OCI-LY7 (cell line): ENCODE measurements around the gene TRIM40. TPM values are rescaled to one million over a fixed set of nuclear protein-coding genes. Genes with fewer than 3 reads are reported as not detected.

ENCODE experiments used
- BruUV-seq: library from RNA; stranded (reverse); fragments of 400-500 nt; replicated peaks from 2 replicates; lab custom pipeline; 2021; lab: Mats Ljungman, UMichigan
- CTCF ChIA-PET: fragments of 300-600 bp; sonication (Branson Sonifier 250); formaldehyde crosslinking; loops from one replicate; lab custom pipeline; 2022; ENCODE audit warnings: antibody characterized with exemption; ENCODE audit not compliant: unreplicated experiment; lab: Charles Lee
- POLR2A ChIA-PET: fragments of 300-600 bp; sonication (Branson Sonifier 250); formaldehyde crosslinking; loops from one replicate; lab custom pipeline; 2022; ENCODE audit warnings: antibody characterized with exemption; lab: Charles Lee
- DNase-seq: peaks from one replicate; pipeline ENCODE4 v3.0.0-alpha.2; 2015; ENCODE audit warnings: low spot score
- H2AFZ ChIP-seq: fragments of 200-600 bp; sonication (generic), shearing (Covaris generic); 2 replicates; pipeline ENCODE4 v1.6.1; 2014; ENCODE audit warnings: mild to moderate bottlenecking, antibody characterized with exemption, low read length, moderate library complexity
- H3K27ac ChIP-seq: fragments of 200-600 bp; sonication (generic); 2 replicates; pipeline ENCODE4 v1.5.1; 2014; ENCODE audit warnings: mixed run types, low read depth, mild to moderate bottlenecking, moderate library complexity, low read length, inconsistent platforms; ENCODE audit not compliant: poor library complexity, severe bottlenecking
- H3K36me3 ChIP-seq: fragments of 200-600 bp; sonication (generic); 2 replicates; pipeline ENCODE4 v1.6.1; 2014; ENCODE audit warnings: mild to moderate bottlenecking, antibody characterized with exemption, low read length, moderate library complexity, mixed read lengths; ENCODE audit not compliant: insufficient read depth
- H3K4me1 ChIP-seq: fragments of 200-600 bp; sonication (generic); 2 replicates; pipeline ENCODE4 v1.5.1; 2014; ENCODE audit warnings: mild to moderate bottlenecking, low read length; ENCODE audit not compliant: insufficient read depth, poor library complexity, severe bottlenecking
- H3K4me2 ChIP-seq: fragments of 200-600 bp; sonication (generic); 2 replicates; pipeline ENCODE4 v1.6.1; 2014; ENCODE audit warnings: mild to moderate bottlenecking, low read length
- H3K4me3 ChIP-seq: fragments of 200-600 bp; sonication (generic); 2 replicates; pipeline ENCODE4 v1.5.1; 2014; ENCODE audit warnings: mild to moderate bottlenecking, low read depth, low read length; ENCODE audit not compliant: poor library complexity, severe bottlenecking
- H3K79me2 ChIP-seq: fragments of 200-600 bp; sonication (generic); 2 replicates; pipeline ENCODE4 v1.6.1; 2016; ENCODE audit warnings: low read depth, mild to moderate bottlenecking, low read length, moderate library complexity, mixed read lengths; ENCODE audit not compliant: insufficient read depth
- H3K9me2 ChIP-seq: fragments of 200-600 bp; sonication (generic); 2 replicates; pipeline ENCODE4 v1.6.1; 2016; ENCODE audit warnings: mild to moderate bottlenecking, low read length, mixed read lengths; ENCODE audit not compliant: insufficient read depth
- H3K9me3 ChIP-seq: fragments of 200-600 bp; sonication (generic); 2 replicates; pipeline ENCODE4 v1.6.1; 2014; ENCODE audit warnings: mild to moderate bottlenecking, mixed run types, low read length, mixed read lengths
- H4K20me1 ChIP-seq: fragments of 200-600 bp; sonication (generic); 2 replicates; pipeline ENCODE4 v1.6.1; 2014; ENCODE audit warnings: mild to moderate bottlenecking, antibody characterized with exemption, low read length, moderate library complexity, mixed read lengths; ENCODE audit not compliant: insufficient read depth
- EZH2phosphoT487 ChIP-seq: fragments of 200-600 bp; sonication (generic); IDR thresholded peaks from 2 replicates; pipeline ENCODE4 v1.6.1; 2018; ENCODE audit warnings: low read depth, borderline replicate concordance, mild to moderate bottlenecking, mixed run types, antibody characterized with exemption, low read length, moderate library complexity, mixed read lengths
- intact Hi-C: fragments of 100-400 bp; cut with micrococcal nuclease; formaldehyde crosslinking; loops from one replicate; pipeline ENCODE4 v1.10.0; 2022; ENCODE audit not compliant: unreplicated experiment
- total RNA-seq, 2 experiments: library from RNA; depleted of rRNA in 1 of 2; stranded (reverse); fragments of >200 nt in 1 of 2; shearing (Covaris generic) in 1 of 2; gene quantifications; 2 replicates each; pipeline ENCODE4 v1.2.3, GENCODE V29; 2014 to 2022
- TF ChIP-seq, protein P1 (sequence below): fragments of 200-600 bp; sonication (generic); conservative IDR thresholded peaks from 2 replicates; pipeline ENCODE4 v1.5.1; 2014; ENCODE audit warnings: mild to moderate bottlenecking, antibody characterized with exemption, low read length, moderate library complexity, mixed read lengths

TRIM40 gene
- total RNA-seq, 2 experiments from 2014 or later, result not detected

GRCh38 chr6:30112402-30112994 lies 23.4 kb upstream of the TRIM40 start:
- Histone ChIP-seq H4K20me1 (no peaks in the 10 kb centered on the region), H3K27ac (no peak overlapping the region), H3K9me3 (no peaks in the 10 kb centered on the region), H3K79me2 (no peaks in the 10 kb centered on the region), H3K4me3 (no peak overlapping the region), H3K36me3 (no peaks in the 10 kb centered on the region), H3K4me2 (no peak overlapping the region), H2AFZ (no peak overlapping the region), H3K9me2 (no peaks in the 10 kb centered on the region), H3K4me1 (no peaks in the 10 kb centered on the region)
- intact Hi-C loops, result no loop called here
- CTCF ChIA-PET, result interaction anchor here (0.8 kb wide), 1 partner anchor 18 kb away, joined by 3 read pairs; no protein-coding TSS in a partner anchor
- no peak for DNase-seq
- no peak for TF ChIP-seq EZH2phosphoT487
- TF ChIP-seq, protein P1, sequence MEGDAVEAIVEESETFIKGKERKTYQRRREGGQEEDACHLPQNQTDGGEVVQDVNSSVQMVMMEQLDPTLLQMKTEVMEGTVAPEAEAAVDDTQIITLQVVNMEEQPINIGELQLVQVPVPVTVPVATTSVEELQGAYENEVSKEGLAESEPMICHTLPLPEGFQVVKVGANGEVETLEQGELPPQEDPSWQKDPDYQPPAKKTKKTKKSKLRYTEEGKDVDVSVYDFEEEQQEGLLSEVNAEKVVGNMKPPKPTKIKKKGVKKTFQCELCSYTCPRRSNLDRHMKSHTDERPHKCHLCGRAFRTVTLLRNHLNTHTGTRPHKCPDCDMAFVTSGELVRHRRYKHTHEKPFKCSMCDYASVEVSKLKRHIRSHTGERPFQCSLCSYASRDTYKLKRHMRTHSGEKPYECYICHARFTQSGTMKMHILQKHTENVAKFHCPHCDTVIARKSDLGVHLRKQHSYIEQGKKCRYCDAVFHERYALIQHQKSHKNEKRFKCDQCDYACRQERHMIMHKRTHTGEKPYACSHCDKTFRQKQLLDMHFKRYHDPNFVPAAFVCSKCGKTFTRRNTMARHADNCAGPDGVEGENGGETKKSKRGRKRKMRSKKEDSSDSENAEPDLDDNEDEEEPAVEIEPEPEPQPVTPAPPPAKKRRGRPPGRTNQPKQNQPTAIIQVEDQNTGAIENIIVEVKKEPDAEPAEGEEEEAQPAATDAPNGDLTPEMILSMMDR, result no peak
- no TSS peak for BruUV-seq
- POLR2A ChIA-PET, result no interaction called here

- Histone ChIP-seq H3K36me3 (no peaks in the 10 kb centered on the region), H3K4me3 (no peak within 1 kb of the TSS), H3K9me2 (no peaks in the 10 kb centered on the region), H3K4me2 (no peak within 1 kb of the TSS), H3K4me1 (no peaks in the 10 kb centered on the region), H3K27ac (no peak within 1 kb of the TSS), H4K20me1 (no peaks in the 10 kb centered on the region), H3K9me3 (no peaks in the 10 kb centered on the region), H2AFZ (no peak within 1 kb of the TSS), H3K79me2 (no peaks in the 10 kb centered on the region)
- TF ChIP-seq, protein P1, result no peak
- TF ChIP-seq EZH2phosphoT487, result no peak
- intact Hi-C loops, result no loop called here
- POLR2A ChIA-PET, result no interaction called here
- no TSS peak for BruUV-seq
- no peak for DNase-seq
- CTCF ChIA-PET, result no interaction called here
These were observed 22.8 kb upstream of the TRIM40 start, which contains the start of gene TRIM31 for GRCh38 chr6:30113003-30113759. Gene TRIM31 (minus strand): TSS chr6:30113090. CDS start chr6:30112805, 285 bp downstream.

DNA sequence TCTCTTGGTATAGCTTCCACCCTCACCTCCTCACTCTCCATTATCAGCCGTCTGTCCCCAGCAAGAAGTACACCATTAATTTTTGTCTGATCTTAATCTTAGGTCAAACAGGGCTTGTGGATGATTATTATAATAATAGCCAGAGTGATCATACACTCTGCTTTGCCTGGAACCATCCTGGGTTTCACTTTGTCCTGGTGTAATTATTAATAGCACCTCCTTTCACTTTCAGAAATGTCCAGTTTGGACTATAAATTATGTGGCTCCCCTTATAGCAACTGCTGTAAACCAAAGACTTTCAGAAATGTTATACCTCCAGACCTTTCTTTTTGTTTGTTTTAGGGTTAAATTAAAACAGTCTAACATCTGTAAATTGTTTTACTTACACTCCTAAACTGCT lies 22.1 kb upstream of the TRIM40 start:
- Histone ChIP-seq H3K4me2 (no peak overlapping the region), H3K4me3 (no peak overlapping the region), H2AFZ (no peak overlapping the region), H3K27ac (no peak overlapping the region), H3K9me3 (no peaks in the 10 kb centered on the region), H4K20me1 (no peaks in the 10 kb centered on the region), H3K36me3 (no peaks in the 10 kb centered on the region), H3K9me2 (no peaks in the 10 kb centered on the region), H3K4me1 (no peaks in the 10 kb centered on the region), H3K79me2 (no peaks in the 10 kb centered on the region)
- intact Hi-C loops, result no loop called here
- POLR2A ChIA-PET, result no interaction called here
- no peak for DNase-seq
- no peak for TF ChIP-seq EZH2phosphoT487
- TF ChIP-seq, protein P1, result no peak
- no TSS peak for BruUV-seq
- CTCF ChIA-PET, result no interaction called here
